Measurements from ENCODE around the gene DNER.

Gene DNER

DNA sequence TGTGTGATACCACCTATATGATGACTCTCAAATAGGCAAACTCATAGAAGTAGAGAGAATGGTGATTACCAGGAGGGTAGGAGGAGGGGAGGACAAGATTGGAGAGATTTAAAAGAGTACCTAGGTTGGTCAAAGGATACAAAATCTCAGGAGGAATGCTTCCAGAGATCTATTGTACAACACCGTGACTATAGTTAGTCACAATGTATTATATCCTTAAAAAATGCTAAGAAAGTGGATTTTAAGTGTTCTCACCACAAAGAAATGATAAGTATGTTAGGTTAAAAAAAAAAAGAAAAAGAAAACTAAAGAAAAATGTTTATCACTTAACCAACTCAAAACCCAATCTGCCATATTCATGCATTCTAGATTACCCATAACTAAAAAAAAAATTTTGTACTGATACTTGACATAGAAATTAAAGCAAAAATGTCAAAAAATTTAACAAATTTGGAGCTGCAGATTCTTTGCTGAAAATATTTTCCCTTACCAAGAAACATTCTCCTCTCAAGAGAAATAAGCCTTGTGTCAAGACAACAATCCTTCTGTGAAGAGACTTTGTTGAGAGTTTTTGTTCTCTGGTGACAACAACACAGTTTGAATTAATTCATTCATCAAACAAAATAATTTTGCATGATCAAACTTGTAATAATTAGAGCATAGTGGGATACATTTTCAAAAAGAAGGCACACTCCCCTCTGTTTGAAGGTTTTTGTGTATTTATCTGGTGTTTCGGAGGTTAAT, 213.1 kb downstream of the DNER start:
- Histone ChIP-seq H3K9ac (no peak overlapping the region), H3K27ac (no peak overlapping the region), H3K4me1 (ENCODE audit: low read depth, poor library complexity, severe bottlenecking) (no peaks in the 10 kb centered on the region), H3K27me3 (ENCODE audit: insufficient read depth, low read depth) (no peaks in the 10 kb centered on the region), H3K4me3 (IDR thresholded peaks at IDR 0.05; ENCODE audit: insufficient read depth, low read depth, low read length) (no peak overlapping the region), H3K79me2 (ENCODE audit: insufficient read depth, low read depth) (no peaks in the 10 kb centered on the region), H4K20me1 (ENCODE audit: insufficient read depth) (no peaks in the 10 kb centered on the region), H3K4me2 (no peak overlapping the region), H3K36me3 (ENCODE audit: insufficient read depth) (no peaks in the 10 kb centered on the region), H2AFZ (ENCODE audit: low read depth) (no peak overlapping the region)
- TF ChIP-seq, protein P1, sequence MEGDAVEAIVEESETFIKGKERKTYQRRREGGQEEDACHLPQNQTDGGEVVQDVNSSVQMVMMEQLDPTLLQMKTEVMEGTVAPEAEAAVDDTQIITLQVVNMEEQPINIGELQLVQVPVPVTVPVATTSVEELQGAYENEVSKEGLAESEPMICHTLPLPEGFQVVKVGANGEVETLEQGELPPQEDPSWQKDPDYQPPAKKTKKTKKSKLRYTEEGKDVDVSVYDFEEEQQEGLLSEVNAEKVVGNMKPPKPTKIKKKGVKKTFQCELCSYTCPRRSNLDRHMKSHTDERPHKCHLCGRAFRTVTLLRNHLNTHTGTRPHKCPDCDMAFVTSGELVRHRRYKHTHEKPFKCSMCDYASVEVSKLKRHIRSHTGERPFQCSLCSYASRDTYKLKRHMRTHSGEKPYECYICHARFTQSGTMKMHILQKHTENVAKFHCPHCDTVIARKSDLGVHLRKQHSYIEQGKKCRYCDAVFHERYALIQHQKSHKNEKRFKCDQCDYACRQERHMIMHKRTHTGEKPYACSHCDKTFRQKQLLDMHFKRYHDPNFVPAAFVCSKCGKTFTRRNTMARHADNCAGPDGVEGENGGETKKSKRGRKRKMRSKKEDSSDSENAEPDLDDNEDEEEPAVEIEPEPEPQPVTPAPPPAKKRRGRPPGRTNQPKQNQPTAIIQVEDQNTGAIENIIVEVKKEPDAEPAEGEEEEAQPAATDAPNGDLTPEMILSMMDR (conservative IDR thresholded peaks at IDR 0.05; ENCODE audit: low read depth, low read length) = no peak

- no peak overlapping the region for H3K4me2 ChIP-seq
- H3K4me1 ChIP-seq (ENCODE audit: low read depth, poor library complexity, severe bottlenecking) = no peaks in the 10 kb centered on the region
- no peak overlapping the region for H3K9ac ChIP-seq
- H4K20me1 ChIP-seq (ENCODE audit: insufficient read depth) = no peaks in the 10 kb centered on the region
- no peak overlapping the region for H2AFZ ChIP-seq (ENCODE audit: low read depth)
- no peaks in the 10 kb centered on the region for H3K79me2 ChIP-seq (ENCODE audit: insufficient read depth, low read depth)
- H3K36me3 ChIP-seq (ENCODE audit: insufficient read depth) = no peaks in the 10 kb centered on the region
- TF ChIP-seq, protein P1 (conservative IDR thresholded peaks at IDR 0.05; ENCODE audit: low read depth, low read length) = no peak
- no peak overlapping the region for H3K27ac ChIP-seq
- H3K27me3 ChIP-seq (ENCODE audit: insufficient read depth, low read depth) = no peaks in the 10 kb centered on the region
- no peak overlapping the region for H3K4me3 ChIP-seq (IDR thresholded peaks at IDR 0.05; ENCODE audit: insufficient read depth, low read depth, low read length)
Measured at GRCh38 chr2:229492034-229492433, 222.3 kb downstream of the DNER start.

GRCh38 chr2:229490167-229490566, 224.2 kb downstream of the DNER start:
- Histone ChIP-seq H3K27me3 (ENCODE audit: insufficient read depth, low read depth) (no peaks in the 10 kb centered on the region), H3K4me1 (ENCODE audit: low read depth, poor library complexity, severe bottlenecking) (no peaks in the 10 kb centered on the region), H4K20me1 (ENCODE audit: insufficient read depth) (no peaks in the 10 kb centered on the region), H3K9ac (no peak overlapping the region), H3K79me2 (ENCODE audit: insufficient read depth, low read depth) (no peaks in the 10 kb centered on the region), H2AFZ (ENCODE audit: low read depth) (no peak overlapping the region), H3K4me2 (no peak overlapping the region), H3K27ac (no peak overlapping the region), H3K36me3 (ENCODE audit: insufficient read depth) (no peaks in the 10 kb centered on the region), H3K4me3 (IDR thresholded peaks at IDR 0.05; ENCODE audit: insufficient read depth, low read depth, low read length) (no peak overlapping the region)
- TF ChIP-seq, protein P1 (conservative IDR thresholded peaks at IDR 0.05; ENCODE audit: low read depth, low read length) = no peak

DNA sequence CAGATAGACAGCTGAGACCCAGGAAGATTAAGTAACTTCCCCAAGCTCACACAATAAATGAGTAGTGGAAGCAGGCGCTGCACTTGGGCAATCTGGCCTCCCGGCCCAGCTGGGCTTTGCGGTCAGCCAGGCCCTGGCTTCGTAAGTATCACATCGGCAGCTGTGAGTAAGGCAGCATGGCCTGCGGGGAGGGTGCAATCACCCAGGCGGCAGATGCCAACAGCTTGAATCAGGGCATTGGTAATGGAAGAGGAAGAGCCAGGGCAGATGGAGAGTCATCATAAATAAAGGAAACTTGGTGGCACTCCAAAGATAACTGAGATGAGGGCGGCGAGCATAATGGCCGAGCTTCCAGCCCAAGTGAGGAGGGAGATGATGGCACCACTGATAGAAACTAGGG, 225.3 kb downstream of the DNER start:
- Histone ChIP-seq H2AFZ (ENCODE audit: low read depth) (no peak overlapping the region), H4K20me1 (ENCODE audit: insufficient read depth) (no peaks in the 10 kb centered on the region), H3K4me2 (no peak overlapping the region)

More for the DNA sequence above, 225.3 kb downstream of the DNER start:
- Histone ChIP-seq H3K4me1 (ENCODE audit: low read depth, poor library complexity, severe bottlenecking) (no peaks in the 10 kb centered on the region), H3K27ac (no peak overlapping the region), H3K36me3 (ENCODE audit: insufficient read depth) (no peaks in the 10 kb centered on the region), H3K9ac (no peak overlapping the region), H3K4me3 (IDR thresholded peaks at IDR 0.05; ENCODE audit: insufficient read depth, low read depth, low read length) (no peak overlapping the region), H3K79me2 (ENCODE audit: insufficient read depth, low read depth) (no peaks in the 10 kb centered on the region), H3K27me3 (ENCODE audit: insufficient read depth, low read depth) (no peaks in the 10 kb centered on the region)
- TF ChIP-seq, protein P1 (conservative IDR thresholded peaks at IDR 0.05; ENCODE audit: low read depth, low read length) = no peak
